SK-N-MC (cell line): ENCODE data around the gene NLRC5.

ENCODE experiments used
- EZH2 ChIP-seq: fragments of 200-600 bp; sonication (generic); IDR thresholded peaks from one replicate; pipeline ENCODE4 v1.6.1; 2017; ENCODE audit warnings: antibody characterized with exemption
- FOXP2 ChIP-seq: optimal IDR thresholded peaks from 2 replicates; pipeline ENCODE3; 2011; ENCODE audit warnings: mild to moderate bottlenecking, moderate library complexity; ENCODE audit not compliant: insufficient read depth; ENCODE audit errors: extremely low read length, control extremely low read depth
- POLR2AphosphoS5 ChIP-seq: IDR thresholded peaks from 2 replicates; pipeline ENCODE4 v1.6.1; 2012; ENCODE audit warnings: mild to moderate bottlenecking, low read depth, low read length, borderline replicate concordance

- TF ChIP-seq EZH2, result no peak
- TF ChIP-seq POLR2AphosphoS5, result no peak
- no peak for TF ChIP-seq FOXP2
These were observed 27.9 kb downstream of the NLRC5 start for GRCh38 chr16:57017251-57017650.
